Body of pancreas (tissue), 4 donors: ENCODE results near the gene CSF1.

Source experiments
- POLR2A ChIP-seq, 3 donors: fragments of 450-650 bp; IDR thresholded peaks; one replicate each; pipeline ENCODE4 v1.6.1; 2016; ENCODE audit warnings: antibody characterized with exemption in 3 of 3, mild to moderate bottlenecking in 2 of 3
- TF ChIP-seq, protein P1 (sequence below), 7 experiments: fragments of 450-650 bp in 4 of 7; fragments of 200-600 bp in 3 of 7; sonication (generic) in 3 of 7; IDR thresholded peaks; one replicate each; pipeline ENCODE4 v1.5.1; 2016 to 2019; ENCODE audit warnings: antibody characterized with exemption in 7 of 7

DNA sequence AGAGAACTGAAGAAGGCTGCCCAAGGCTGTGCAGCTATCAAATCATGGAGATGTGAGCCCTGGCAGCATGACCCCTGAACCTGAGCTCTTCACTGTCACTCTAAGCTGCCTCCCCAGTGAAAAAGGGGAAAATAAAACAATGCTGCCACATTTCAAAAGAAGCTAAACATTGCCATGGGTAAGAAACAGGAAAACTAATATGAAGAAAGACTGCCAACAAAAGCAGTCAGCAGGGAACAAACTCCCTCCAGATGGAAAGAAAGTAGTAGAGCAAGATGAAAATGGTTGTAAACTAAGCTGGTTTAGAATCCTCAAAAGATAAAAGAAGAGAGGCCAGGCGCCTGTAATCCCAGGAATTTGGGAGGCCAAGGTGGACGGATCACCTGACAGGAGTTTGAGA, 36.2 kb upstream of the CSF1 start:
- TF ChIP-seq, protein P1, sequence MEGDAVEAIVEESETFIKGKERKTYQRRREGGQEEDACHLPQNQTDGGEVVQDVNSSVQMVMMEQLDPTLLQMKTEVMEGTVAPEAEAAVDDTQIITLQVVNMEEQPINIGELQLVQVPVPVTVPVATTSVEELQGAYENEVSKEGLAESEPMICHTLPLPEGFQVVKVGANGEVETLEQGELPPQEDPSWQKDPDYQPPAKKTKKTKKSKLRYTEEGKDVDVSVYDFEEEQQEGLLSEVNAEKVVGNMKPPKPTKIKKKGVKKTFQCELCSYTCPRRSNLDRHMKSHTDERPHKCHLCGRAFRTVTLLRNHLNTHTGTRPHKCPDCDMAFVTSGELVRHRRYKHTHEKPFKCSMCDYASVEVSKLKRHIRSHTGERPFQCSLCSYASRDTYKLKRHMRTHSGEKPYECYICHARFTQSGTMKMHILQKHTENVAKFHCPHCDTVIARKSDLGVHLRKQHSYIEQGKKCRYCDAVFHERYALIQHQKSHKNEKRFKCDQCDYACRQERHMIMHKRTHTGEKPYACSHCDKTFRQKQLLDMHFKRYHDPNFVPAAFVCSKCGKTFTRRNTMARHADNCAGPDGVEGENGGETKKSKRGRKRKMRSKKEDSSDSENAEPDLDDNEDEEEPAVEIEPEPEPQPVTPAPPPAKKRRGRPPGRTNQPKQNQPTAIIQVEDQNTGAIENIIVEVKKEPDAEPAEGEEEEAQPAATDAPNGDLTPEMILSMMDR (IDR thresholded peaks at IDR 0.05) = no peak
- no peak for TF ChIP-seq POLR2A (IDR thresholded peaks at IDR 0.05)
